GM18861 (cell line): ENCODE results near the gene CFD.

Experiments
- ATAC-seq: cut with Tn5 transposase; IDR thresholded peaks from one replicate; pipeline ENCODE4 v1.9.1; 2021; ENCODE audit not compliant: unreplicated experiment

Gene CFD

DNA sequence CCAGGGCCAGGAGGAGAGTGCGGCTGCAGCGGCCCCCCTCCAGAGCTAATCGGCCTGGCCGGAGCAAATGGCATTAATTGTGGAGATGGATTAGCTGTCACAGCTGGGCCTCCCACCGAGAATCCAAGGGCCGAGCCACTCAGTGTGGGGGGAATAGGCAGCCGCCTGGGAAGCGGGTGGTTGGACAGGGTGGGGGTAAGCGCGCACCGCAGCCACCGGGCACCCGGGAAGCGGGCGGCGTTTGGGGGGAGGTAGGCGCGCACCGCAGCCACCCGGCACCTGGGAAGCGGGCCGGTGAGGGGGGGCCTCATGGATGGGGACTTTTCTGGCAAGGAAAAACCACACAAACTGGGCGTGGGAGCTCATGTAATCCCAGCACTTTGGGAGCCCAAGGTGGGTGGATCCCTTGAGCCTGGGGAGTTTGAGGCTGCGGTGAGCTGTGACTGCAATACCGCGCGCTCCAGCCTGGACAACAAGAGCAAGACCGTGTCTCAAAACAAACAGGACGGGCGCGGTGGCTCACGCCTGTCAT is 43.9 kb downstream of the CFD start:
- ATAC-seq = no peak

DNA sequence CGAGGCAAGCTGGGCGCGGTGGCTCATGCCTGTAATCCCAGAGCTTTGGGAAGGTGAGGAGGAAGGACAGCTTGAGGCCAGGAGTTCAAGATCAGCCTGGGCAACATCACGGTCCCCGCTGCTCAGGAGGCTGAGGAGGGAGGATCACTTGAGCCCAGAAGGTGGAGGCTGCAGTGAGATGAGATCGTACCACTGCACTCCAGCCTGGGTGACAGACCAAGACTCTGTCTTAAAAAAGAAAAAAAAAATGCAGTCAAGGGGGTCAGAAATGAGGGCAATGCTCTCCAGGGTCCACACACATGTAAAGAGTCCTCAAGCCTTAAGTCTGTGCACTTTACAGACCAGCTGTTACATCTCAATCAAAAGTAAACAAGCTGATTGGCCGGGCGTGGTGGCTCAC is 45.1 kb downstream of the CFD start:
- ATAC-seq = no peak

DNA sequence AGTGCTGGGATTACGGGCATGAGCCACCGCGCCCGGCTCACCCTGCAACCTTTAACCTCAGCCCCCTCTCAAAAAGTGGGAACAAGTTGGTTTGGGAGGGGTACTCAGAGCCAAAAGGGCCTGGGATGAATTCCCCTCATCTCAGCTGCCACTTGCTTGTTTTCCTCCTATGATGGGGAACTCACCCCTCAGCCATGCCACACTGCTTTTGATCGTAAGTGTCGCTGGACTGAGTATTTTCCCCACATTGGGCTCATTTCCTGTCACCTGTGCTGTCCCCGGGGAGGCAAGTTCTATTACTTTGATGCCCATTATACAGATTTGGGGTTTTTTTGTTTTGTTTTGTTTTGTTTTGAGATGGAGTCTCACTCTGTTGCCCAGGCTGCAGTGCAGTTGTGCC is 47.0 kb downstream of the CFD start:
- ATAC-seq = no peak

GRCh38 chr19:907183-907853 is 47.9 kb downstream of the CFD start:
- ATAC-seq = no peak

DNA sequence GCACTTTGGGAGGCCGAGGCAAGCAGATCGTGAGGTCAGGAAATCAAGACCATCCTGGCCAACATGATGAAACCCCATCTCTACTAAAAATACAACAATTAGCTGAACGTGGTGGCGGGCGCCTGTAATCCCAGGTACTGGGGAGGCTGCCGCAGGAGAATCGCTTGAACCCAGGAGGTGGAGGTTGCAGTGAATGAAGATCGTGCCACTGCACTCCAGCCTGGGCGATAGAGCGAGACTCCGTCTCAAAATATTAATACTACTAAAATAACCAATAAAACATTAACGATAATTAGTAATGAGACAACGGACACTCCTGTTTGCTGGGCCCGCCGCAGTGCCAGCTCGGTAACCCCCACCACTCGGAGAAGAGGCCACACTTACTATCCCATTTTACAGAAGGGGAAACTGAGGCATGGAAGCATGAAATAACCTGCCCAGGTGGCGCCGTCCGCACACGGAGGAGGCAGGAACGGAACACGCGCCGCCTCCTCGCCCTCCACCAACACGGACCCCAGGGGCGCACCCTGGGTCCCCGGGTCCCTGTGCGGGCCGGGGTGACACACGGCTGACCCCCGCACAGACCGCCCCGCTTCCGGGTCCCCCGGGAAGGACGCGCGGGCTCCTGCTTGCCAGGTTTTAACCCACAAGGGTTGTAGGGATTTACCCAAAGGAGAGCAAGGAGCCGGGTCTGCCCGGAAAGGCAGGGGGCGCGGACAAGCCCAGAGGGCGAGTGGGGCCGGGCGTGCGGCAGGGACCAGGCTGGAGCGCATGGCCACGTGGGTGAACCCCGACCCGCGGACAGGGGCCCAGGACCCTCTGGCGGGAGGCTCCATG is 52.0 kb downstream of the CFD start:
- ATAC-seq = no peak

GRCh38 chr19:912181-913079 is 53.0 kb downstream of the CFD start:
- no peak for ATAC-seq
